Memory B cell (primary cell): ENCODE measurements around the gene EIF3A.
"Not testable (repeated sequence)": the region's sequence is repeated elsewhere in the genome, so short reads cannot be mapped to it uniquely, and the experiment has no call there.

Experiments
- ATAC-seq: fragments of 150-1000 bp; cut with Tn5 transposase; 2 replicates; pipeline ENCODE4 v1.10.0; 2021; ENCODE audit warnings: low read depth, mild to moderate bottlenecking, moderate library complexity
- DNase-seq, 2 donors: peaks; one replicate each; pipeline ENCODE4 v3.0.0; 2022; ENCODE audit warnings: low spot score in 2 of 2
- H3K27ac Mint-ChIP-seq: one replicate; pipeline ENCODE4 v1.8.0; 2022; ENCODE audit warnings: mild to moderate bottlenecking, moderate library complexity, mixed read lengths
- H3K27me3 Mint-ChIP-seq: one replicate; pipeline ENCODE4 v1.8.0; 2022; ENCODE audit warnings: mixed read lengths
- H3K36me3 Mint-ChIP-seq: one replicate; pipeline ENCODE4 v1.8.0; 2022; ENCODE audit warnings: mild to moderate bottlenecking, mixed read lengths
- H3K4me1 Mint-ChIP-seq: one replicate; pipeline ENCODE4 v1.8.0; 2022; ENCODE audit warnings: mixed read lengths
- H3K4me3 Mint-ChIP-seq: one replicate; pipeline ENCODE4 v1.8.0; 2022; ENCODE audit warnings: mild to moderate bottlenecking, moderate library complexity, mixed read lengths
- H3K9me3 Mint-ChIP-seq: one replicate; pipeline ENCODE4 v1.8.0; 2022; ENCODE audit warnings: mixed read lengths

Gene EIF3A

DNA sequence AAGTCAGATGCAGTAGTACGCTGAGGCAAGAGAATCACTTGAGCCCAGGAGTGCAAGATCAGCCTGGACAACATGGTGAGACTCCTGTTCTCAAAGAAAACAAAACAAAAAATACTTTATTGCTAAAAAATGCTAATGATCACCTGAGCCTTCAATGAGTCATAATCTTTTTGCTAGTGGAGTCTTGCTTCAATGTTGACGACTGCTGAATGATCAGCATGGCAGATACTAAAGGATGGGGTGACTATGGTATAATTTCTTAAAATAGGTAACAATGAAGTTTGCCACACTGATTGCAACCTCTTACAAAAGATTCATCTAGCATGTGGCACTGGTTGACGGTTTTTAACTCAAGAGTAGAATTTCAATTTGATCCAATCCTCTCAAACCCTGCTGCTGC, 28.8 kb downstream of the EIF3A start:
- Mint-ChIP-seq H3K4me1 (peaks cover 9% of the 10 kb centered on the region), H3K27ac (no peak overlapping the region), H3K9me3 (no peaks in the 10 kb centered on the region), H3K36me3 (peaks cover 43% of the 10 kb centered on the region), H3K4me3 (no peak overlapping the region), H3K27me3 (no peaks in the 10 kb centered on the region)
- DNase-seq, result no peak
- no peak for ATAC-seq

- no peaks in the 10 kb centered on the region for H3K9me3 Mint-ChIP-seq
- no peaks in the 10 kb centered on the region for H3K27me3 Mint-ChIP-seq
- H3K4me3 Mint-ChIP-seq, result no peak overlapping the region
- H3K27ac Mint-ChIP-seq, result no peak overlapping the region
- H3K4me1 Mint-ChIP-seq, result peaks cover 9% of the 10 kb centered on the region
- DNase-seq (no peak), ATAC-seq (no peak)
- peaks cover 51% of the 10 kb centered on the region for H3K36me3 Mint-ChIP-seq
Observed at GRCh38 chr10:119049777-119050176, 30.8 kb downstream of the EIF3A start.

GRCh38 chr10:119049361-119049760, 31.3 kb downstream of the EIF3A start:
- H3K27me3 Mint-ChIP-seq, result no peaks in the 10 kb centered on the region
- H3K4me1 Mint-ChIP-seq, result peaks cover 9% of the 10 kb centered on the region
- no peak for DNase-seq
- H3K4me3 Mint-ChIP-seq, result peak overlapping the region; percentile 11
- no peak overlapping the region for H3K27ac Mint-ChIP-seq
- peaks cover 51% of the 10 kb centered on the region for H3K36me3 Mint-ChIP-seq
- peak; percentile 56 for ATAC-seq
- no peaks in the 10 kb centered on the region for H3K9me3 Mint-ChIP-seq

GRCh38 chr10:119045561-119045960, 35.1 kb downstream of the EIF3A start:
- Mint-ChIP-seq H3K36me3 (peaks cover 58% of the 10 kb centered on the region), H3K4me1 (peaks cover 12% of the 10 kb centered on the region), H3K27me3 (no peaks in the 10 kb centered on the region), H3K27ac (no peak overlapping the region), H3K9me3 (no peaks in the 10 kb centered on the region), H3K4me3 (no peak overlapping the region)
- DNase-seq, result no peak
- ATAC-seq, result no peak

- Mint-ChIP-seq H3K4me3 (no peak overlapping the region), H3K27ac (peak overlapping the region; percentile 35), H3K36me3 (peaks cover 59% of the 10 kb centered on the region), H3K9me3 (no peaks in the 10 kb centered on the region), H3K27me3 (no peaks in the 10 kb centered on the region), H3K4me1 (peaks cover 6% of the 10 kb centered on the region)
- DNase-seq (no peak), ATAC-seq (no peak)
Observed at GRCh38 chr10:119042169-119042568, 38.4 kb downstream of the EIF3A start.

DNA sequence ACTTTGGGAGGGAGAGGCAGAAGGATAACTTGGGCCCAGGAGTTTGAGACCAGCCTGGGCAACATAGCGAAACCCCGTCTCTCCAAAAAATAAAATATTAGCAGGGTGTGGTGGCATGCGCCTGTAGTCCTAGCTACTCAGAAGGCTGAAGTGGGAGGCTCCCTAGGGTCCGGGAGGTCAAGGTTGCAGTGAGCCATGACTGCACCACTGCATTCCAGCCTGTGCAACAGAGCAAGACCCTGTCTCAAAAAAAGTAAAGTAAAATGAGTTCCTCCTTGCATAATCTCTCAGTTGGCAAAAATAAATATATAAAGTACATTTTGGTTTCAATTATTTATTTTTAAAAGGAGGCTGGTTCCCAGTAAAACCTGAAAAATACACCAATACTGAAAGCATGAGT, 39.3 kb downstream of the EIF3A start:
- H3K4me1 Mint-ChIP-seq, result peaks cover 6% of the 10 kb centered on the region
- H3K9me3 Mint-ChIP-seq, result no peaks in the 10 kb centered on the region
- H3K27ac Mint-ChIP-seq, result no peak overlapping the region
- H3K36me3 Mint-ChIP-seq, result peaks cover 60% of the 10 kb centered on the region
- no peak for ATAC-seq
- H3K4me3 Mint-ChIP-seq, result no peak overlapping the region
- H3K27me3 Mint-ChIP-seq, result no peaks in the 10 kb centered on the region
- DNase-seq, result no peak

- no peak overlapping the region for H3K4me3 Mint-ChIP-seq
- H3K27ac Mint-ChIP-seq, result no peak overlapping the region
- no peaks in the 10 kb centered on the region for H3K9me3 Mint-ChIP-seq
- ATAC-seq (no peak), DNase-seq (no peak)
- H3K4me1 Mint-ChIP-seq, result peaks cover 6% of the 10 kb centered on the region
- peaks cover 57% of the 10 kb centered on the region for H3K36me3 Mint-ChIP-seq
- H3K27me3 Mint-ChIP-seq, result no peaks in the 10 kb centered on the region
Observed at GRCh38 chr10:119039161-119039560, 41.5 kb downstream of the EIF3A start.

DNA sequence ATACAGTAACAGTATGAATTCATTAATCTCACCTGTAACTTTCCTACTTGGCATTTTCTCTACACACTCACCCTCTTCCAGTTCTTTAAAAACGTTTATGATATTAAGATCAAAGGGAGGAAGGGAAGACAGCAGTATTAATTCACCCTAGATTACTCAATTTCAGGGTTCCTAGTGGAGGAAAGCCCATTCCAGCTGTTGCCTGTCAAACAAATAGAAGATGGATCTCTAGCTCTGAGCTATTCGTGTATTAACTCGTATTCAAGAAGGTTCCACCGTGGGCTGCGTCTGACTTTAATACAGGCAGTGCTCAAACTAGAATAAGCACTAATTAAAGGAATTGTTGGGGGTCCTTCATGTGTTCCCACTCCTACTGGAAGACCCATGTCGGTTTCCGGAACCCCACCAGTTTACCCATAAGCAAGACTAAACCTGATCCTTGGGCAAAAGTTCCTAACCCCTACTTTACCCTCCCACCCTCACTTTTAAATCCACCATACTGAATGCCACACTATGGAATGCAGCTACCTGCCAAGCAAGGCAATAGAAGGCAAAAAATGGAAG, 49.0 kb downstream of the EIF3A start:
- Mint-ChIP-seq H3K4me1 (peaks cover 19% of the 10 kb centered on the region), H3K27ac (no peak overlapping the region), H3K4me3 (no peak overlapping the region), H3K27me3 (no peaks in the 10 kb centered on the region), H3K9me3 (no peaks in the 10 kb centered on the region), H3K36me3 (peaks cover 17% of the 10 kb centered on the region)
- ATAC-seq (no peak), DNase-seq (no peak)

- Mint-ChIP-seq H3K4me3 (peak overlapping the region; percentile 78), H3K27ac (no peak overlapping the region), H3K36me3 (peaks cover 15% of the 10 kb centered on the region), H3K27me3 (no peaks in the 10 kb centered on the region), H3K9me3 (no peaks in the 10 kb centered on the region), H3K4me1 (peaks cover 19% of the 10 kb centered on the region)
- DNase-seq, result peak; percentile 39 to 57
- ATAC-seq, result peak; percentile 77
Observed at GRCh38 chr10:119030421-119031250, 50.0 kb downstream of the EIF3A start.

DNA sequence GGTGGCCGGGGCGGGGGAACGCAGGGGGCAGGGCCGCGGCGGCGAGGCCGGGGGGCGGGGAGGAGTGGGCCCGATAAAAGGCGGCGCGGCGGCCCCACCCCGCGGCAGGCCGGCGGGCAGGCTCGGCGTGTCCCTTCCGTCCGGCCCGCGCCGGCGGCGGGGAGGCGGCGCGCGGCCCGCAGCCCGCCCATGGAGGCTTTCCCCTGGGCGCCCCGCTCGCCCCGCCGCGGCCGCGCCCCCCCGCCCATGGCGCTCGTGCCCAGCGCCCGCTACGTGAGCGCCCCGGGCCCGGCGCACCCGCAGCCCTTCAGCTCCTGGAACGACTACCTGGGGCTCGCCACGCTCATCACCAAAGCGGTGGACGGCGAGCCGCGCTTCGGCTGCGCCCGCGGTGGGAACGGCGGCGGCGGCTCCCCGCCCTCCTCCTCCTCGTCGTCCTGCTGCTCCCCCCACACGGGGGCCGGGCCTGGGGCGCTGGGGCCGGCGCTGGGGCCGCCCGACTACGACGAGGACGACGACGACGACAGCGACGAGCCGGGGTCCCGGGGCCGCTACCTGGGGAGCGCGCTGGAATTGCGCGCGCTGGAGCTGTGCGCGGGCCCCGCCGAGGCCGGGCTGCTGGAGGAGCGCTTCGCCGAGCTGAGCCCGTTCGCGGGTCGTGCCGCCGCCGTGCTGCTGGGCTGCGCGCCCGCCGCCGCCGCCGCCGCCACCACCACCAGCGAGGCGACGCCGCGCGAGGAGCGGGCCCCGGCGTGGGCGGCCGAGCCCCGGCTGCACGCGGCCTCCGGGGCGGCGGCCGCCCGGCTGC, 50.8 kb downstream of the EIF3A start, which contains the start of gene NANOS1:
Gene NANOS1, plus strand, starts transcription at position 102 of the 808 bp plus-strand sequence. Its CDS starts 88 bp downstream, at position 190.
- Mint-ChIP-seq H3K36me3 (peaks cover 15% of the 10 kb centered on the region), H3K9me3 (no peaks in the 10 kb centered on the region), H3K27me3 (no peaks in the 10 kb centered on the region), H3K4me3 (peak within 1 kb of the TSS; percentile 89), H3K4me1 (peaks cover 19% of the 10 kb centered on the region), H3K27ac (no peak within 1 kb of the TSS)
- no peak for ATAC-seq
- peak in 1 of 2 donors; percentile 40 for DNase-seq

DNA sequence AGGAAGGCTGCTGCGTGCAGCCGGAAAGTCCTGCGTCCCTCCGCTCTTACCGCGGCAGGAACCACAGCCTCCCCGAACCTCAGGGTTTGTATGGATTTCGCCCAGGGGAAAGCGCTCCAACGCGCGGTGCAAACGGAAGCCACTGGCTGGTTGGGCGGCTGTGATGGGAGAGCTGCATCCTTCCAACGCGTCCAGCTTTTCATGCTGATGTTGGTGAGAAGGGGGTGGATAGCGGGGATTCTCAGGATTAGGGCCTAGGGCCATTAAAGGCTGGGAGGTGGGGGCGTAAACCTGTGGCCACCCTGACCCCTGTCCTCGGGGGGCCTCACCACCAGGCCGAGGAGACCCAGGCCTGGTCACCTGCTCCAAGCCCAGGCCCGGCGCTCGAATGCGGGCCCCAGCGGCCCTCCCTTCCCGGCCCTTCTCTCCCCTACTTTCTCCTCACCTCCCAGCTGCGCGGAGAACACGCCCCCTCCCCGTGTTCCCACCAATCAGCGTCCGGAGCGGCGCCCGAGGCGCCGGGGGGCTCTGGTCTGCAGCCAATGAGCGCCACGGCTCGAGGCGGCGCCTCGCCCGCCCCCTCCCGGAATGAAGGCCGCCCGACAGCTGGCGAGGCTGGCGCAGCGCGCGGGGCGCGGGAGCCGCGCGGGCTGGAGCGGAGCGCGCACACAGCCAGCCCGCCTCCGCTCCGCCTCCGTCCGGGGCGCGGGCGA, 51.6 kb downstream of the EIF3A start:
- Mint-ChIP-seq H3K4me3 (peak overlapping the region; percentile 89), H3K36me3 (peaks cover 8% of the 10 kb centered on the region)

GRCh38 chr10:119028445-119028899, 52.1 kb downstream of the EIF3A start:
- ATAC-seq, DNase-seq, H3K36me3 Mint-ChIP-seq, H3K27me3 Mint-ChIP-seq, H3K9me3 Mint-ChIP-seq: not testable (repeated sequence)
- Mint-ChIP-seq H3K4me3 (peak overlapping the region; percentile 89), H3K27ac (peak overlapping the region; percentile 38), H3K4me1 (peaks cover 19% of the 10 kb centered on the region)

More for the DNA sequence above, 51.6 kb downstream of the EIF3A start:
- H3K27ac Mint-ChIP-seq, result no peak overlapping the region
- DNase-seq, result peak; percentile 52 to 56
- H3K27me3 Mint-ChIP-seq, result no peaks in the 10 kb centered on the region
- ATAC-seq, result peak; percentile 52
- peaks cover 19% of the 10 kb centered on the region for H3K4me1 Mint-ChIP-seq
- H3K9me3 Mint-ChIP-seq, result no peaks in the 10 kb centered on the region

GRCh38 chr10:119026301-119027110, 54.1 kb downstream of the EIF3A start:
- Mint-ChIP-seq H3K27me3 (no peaks in the 10 kb centered on the region), H3K36me3 (no peaks in the 10 kb centered on the region), H3K4me1 (peaks cover 10% of the 10 kb centered on the region), H3K27ac (no peak overlapping the region), H3K4me3 (no peak overlapping the region), H3K9me3 (no peaks in the 10 kb centered on the region)
- ATAC-seq (no peak), DNase-seq (no peak)
